GM23338 (cell line): Measurements from ENCODE around the gene WNT8B. TPM values are rescaled to one million over a fixed set of nuclear protein-coding genes. Genes with fewer than 3 reads are reported as not detected.

Source experiments
- polyA plus RNA-seq: library from polyadenylated mRNA; unstranded; fragments of >200 nt; fragmentation: Nextera tagmentation; extraction: Ambion mirVana; gene quantifications from 2 replicates; pipeline ENCODE4 v1.2.1, GENCODE V29; 2016
- total RNA-seq: library from RNA; depleted of rRNA; stranded (reverse); fragments of >200 nt; shearing (Covaris generic); gene quantifications from 2 replicates; pipeline ENCODE4 v1.2.3, GENCODE V29; 2014; rRNA removed

Gene WNT8B
- total and polyA plus RNA-seq, 2 experiments from 2014 or later = 0.74 to 1.3 TPM

Other genes with a start within 250 kb of the WNT8B start
- 24.8 and 31.5 TPM in 2 replicates for gene CHUK, start 233.4 kb upstream of the WNT8B start, total RNA-seq
- 8.5 and 10.1 TPM in 2 replicates for gene CHUK, start 233.4 kb upstream of the WNT8B start, polyA plus RNA-seq
- 32.3 and 34.4 TPM in 2 replicates for gene CWF19L1, start 195.4 kb upstream of the WNT8B start, total RNA-seq
- gene CWF19L1, start 195.4 kb upstream of the WNT8B start, polyA plus RNA-seq = 12.8 and 15.8 TPM in 2 replicates
- gene BLOC1S2, start 176.3 kb upstream of the WNT8B start, total RNA-seq = 68.4 and 72.8 TPM in 2 replicates
- 69.0 and 69.6 TPM in 2 replicates for gene BLOC1S2, start 176.3 kb upstream of the WNT8B start, polyA plus RNA-seq
- gene PKD2L1, start 132.8 kb upstream of the WNT8B start, total RNA-seq = not detected in 2 replicates
- not detected in 2 replicates for gene PKD2L1, start 132.8 kb upstream of the WNT8B start, polyA plus RNA-seq
- gene SCD, start 115.8 kb upstream of the WNT8B start, total RNA-seq = 781 and 816 TPM in 2 replicates
- 325 and 338 TPM in 2 replicates for gene SCD, start 115.8 kb upstream of the WNT8B start, polyA plus RNA-seq
- 5.8 and 6.7 TPM in 2 replicates for gene SEC31B, start 56.9 kb downstream of the WNT8B start, total RNA-seq
- gene SEC31B, start 56.9 kb downstream of the WNT8B start, polyA plus RNA-seq = 2.9 TPM in 2 replicates
- gene NDUFB8, start 66.9 kb downstream of the WNT8B start, total RNA-seq = 131 and 133 TPM in 2 replicates
- 464 and 520 TPM in 2 replicates for gene NDUFB8, start 66.9 kb downstream of the WNT8B start, polyA plus RNA-seq
- gene HIF1AN, start 72.9 kb downstream of the WNT8B start, total RNA-seq = 25.3 and 26.3 TPM in 2 replicates
- 9.1 and 9.9 TPM in 2 replicates for gene HIF1AN, start 72.9 kb downstream of the WNT8B start, polyA plus RNA-seq